Measurements from ENCODE around the gene EBLN2. TPM values are rescaled to one million over a fixed set of nuclear protein-coding genes. Genes with fewer than 3 reads are reported as not detected.
A peak's percentile ranks its signal among the peaks of the same experiment; 100 is the strongest.

EBLN2 gene
- total and polyA plus RNA-seq, 2 experiments from 2014 or later: 6.1 to 9.3 TPM

- H3K9me3 ChIP-seq (ENCODE audit: low read depth): no peaks in the 10 kb centered on the region
- no peaks in the 10 kb centered on the region for H3K4me1 ChIP-seq (ENCODE audit: insufficient read depth)
- H3K9me2 ChIP-seq (replicated peaks; ENCODE audit: insufficient read depth): no peaks in the 10 kb centered on the region
- H3K27me3 ChIP-seq: no peaks in the 10 kb centered on the region
- H3K27ac ChIP-seq: no peak overlapping the region
- DNase-seq (ENCODE audit: low spot score): no peak
- H3K79me2 ChIP-seq: no peaks in the 10 kb centered on the region
- H4K20me1 ChIP-seq (ENCODE audit: insufficient read depth, poor library complexity, severe bottlenecking): peaks cover 98% of the 10 kb centered on the region
- H3K36me3 ChIP-seq (replicated peaks; ENCODE audit: insufficient read depth, low read depth): no peaks in the 10 kb centered on the region
- no peak overlapping the region for H3K4me2 ChIP-seq
- no peak overlapping the region for H3K4me3 ChIP-seq
- no peak for TF ChIP-seq EZH2 (IDR thresholded peaks at IDR 0.05; ENCODE audit: borderline replicate concordance)
- no peak for TF ChIP-seq EZH2phosphoT487 (IDR thresholded peaks at IDR 0.05; ENCODE audit: low read depth, severe bottlenecking, unreplicated experiment)
- TF ChIP-seq CTCF (IDR thresholded peaks at IDR 0.05; ENCODE audit: poor library complexity): no peak
- WGBS (ENCODE audit: low lambda C conversion rate, missing lambda C conversion rate): 11% methylated on average over 2 of the region's 2 CpGs
- no peak overlapping the region for H2AFZ ChIP-seq
These were observed 15.3 kb upstream of the EBLN2 start for GRCh38 chr3:73046195-73046594.

- H3K9me3 ChIP-seq (ENCODE audit: low read depth): no peaks in the 10 kb centered on the region
- peaks cover 91% of the 10 kb centered on the region for H4K20me1 ChIP-seq (ENCODE audit: insufficient read depth, poor library complexity, severe bottlenecking)
- H3K27me3 ChIP-seq: no peaks in the 10 kb centered on the region
- no peak overlapping the region for H3K4me3 ChIP-seq
- TF ChIP-seq CTCF (IDR thresholded peaks at IDR 0.05; ENCODE audit: poor library complexity) (no peak), EZH2phosphoT487 (IDR thresholded peaks at IDR 0.05; ENCODE audit: low read depth, severe bottlenecking, unreplicated experiment) (no peak), EZH2 (IDR thresholded peaks at IDR 0.05; ENCODE audit: borderline replicate concordance) (no peak)
- peaks cover 12% of the 10 kb centered on the region for H3K4me1 ChIP-seq (ENCODE audit: insufficient read depth)
- no peaks in the 10 kb centered on the region for H3K9me2 ChIP-seq (replicated peaks; ENCODE audit: insufficient read depth)
- H2AFZ ChIP-seq: no peak overlapping the region
- DNase-seq (ENCODE audit: low spot score): no peak
- H3K27ac ChIP-seq: no peak overlapping the region
- WGBS (ENCODE audit: low lambda C conversion rate, missing lambda C conversion rate): 96% methylated on average over 10 of the region's 10 CpGs
- no peak overlapping the region for H3K4me2 ChIP-seq
- H3K36me3 ChIP-seq (replicated peaks; ENCODE audit: insufficient read depth, low read depth): no peaks in the 10 kb centered on the region
- no peaks in the 10 kb centered on the region for H3K79me2 ChIP-seq
These were observed 12.1 kb upstream of the EBLN2 start for GRCh38 chr3:73049319-73049718.

GRCh38 chr3:73052857-73053256 lies 8.6 kb upstream of the EBLN2 start:
- H3K79me2 ChIP-seq: peaks cover 14% of the 10 kb centered on the region
- H3K4me3 ChIP-seq: no peak overlapping the region
- H2AFZ ChIP-seq: no peak overlapping the region
- H4K20me1 ChIP-seq (ENCODE audit: insufficient read depth, poor library complexity, severe bottlenecking): peaks cover 70% of the 10 kb centered on the region
- 34% methylated on average over 2 of the region's 2 CpGs for WGBS (ENCODE audit: low lambda C conversion rate, missing lambda C conversion rate)
- no peaks in the 10 kb centered on the region for H3K36me3 ChIP-seq (replicated peaks; ENCODE audit: insufficient read depth, low read depth)
- H3K27me3 ChIP-seq: no peaks in the 10 kb centered on the region
- peak; percentile 21 for DNase-seq (ENCODE audit: low spot score)
- H3K27ac ChIP-seq: peak overlapping the region; percentile 23
- H3K4me1 ChIP-seq (ENCODE audit: insufficient read depth): peaks cover 17% of the 10 kb centered on the region
- no peak overlapping the region for H3K4me2 ChIP-seq
- H3K9me2 ChIP-seq (replicated peaks; ENCODE audit: insufficient read depth): no peaks in the 10 kb centered on the region
- TF ChIP-seq EZH2 (IDR thresholded peaks at IDR 0.05; ENCODE audit: borderline replicate concordance) (no peak), CTCF (IDR thresholded peaks at IDR 0.05; ENCODE audit: poor library complexity) (no peak), EZH2phosphoT487 (IDR thresholded peaks at IDR 0.05; ENCODE audit: low read depth, severe bottlenecking, unreplicated experiment) (no peak)
- H3K9me3 ChIP-seq (ENCODE audit: low read depth): no peaks in the 10 kb centered on the region

- H3K79me2 ChIP-seq: peaks cover 40% of the 10 kb centered on the region
- H3K4me1 ChIP-seq (ENCODE audit: insufficient read depth): peaks cover 17% of the 10 kb centered on the region
- 35% methylated on average over 8 of the region's 8 CpGs for WGBS (ENCODE audit: low lambda C conversion rate, missing lambda C conversion rate)
- no peaks in the 10 kb centered on the region for H3K27me3 ChIP-seq
- no peaks in the 10 kb centered on the region for H3K9me2 ChIP-seq (replicated peaks; ENCODE audit: insufficient read depth)
- no peak overlapping the region for H2AFZ ChIP-seq
- H3K9me3 ChIP-seq (ENCODE audit: low read depth): no peaks in the 10 kb centered on the region
- peaks cover 61% of the 10 kb centered on the region for H4K20me1 ChIP-seq (ENCODE audit: insufficient read depth, poor library complexity, severe bottlenecking)
- TF ChIP-seq CTCF (IDR thresholded peaks at IDR 0.05; ENCODE audit: poor library complexity) (no peak), EZH2 (IDR thresholded peaks at IDR 0.05; ENCODE audit: borderline replicate concordance) (no peak), EZH2phosphoT487 (IDR thresholded peaks at IDR 0.05; ENCODE audit: low read depth, severe bottlenecking, unreplicated experiment) (no peak)
- DNase-seq (ENCODE audit: low spot score): no peak
- H3K27ac ChIP-seq: peak overlapping the region; percentile 33
- no peak overlapping the region for H3K4me3 ChIP-seq
- H3K36me3 ChIP-seq (replicated peaks; ENCODE audit: insufficient read depth, low read depth): no peaks in the 10 kb centered on the region
- peak overlapping the region; percentile 32 for H3K4me2 ChIP-seq
These were observed 5.9 kb upstream of the EBLN2 start for GRCh38 chr3:73055583-73055982.

Data from hepatocyte (in vitro differentiated cells).